Superior temporal gyrus (tissue), 1 donor: ENCODE data around the gene HOXC9.
"Not testable (repeated sequence)": the region's sequence is repeated elsewhere in the genome, so short reads cannot be mapped to it uniquely, and the experiment has no call there.

Experiments
- DNase-seq: peaks from one replicate; pipeline ENCODE4 v3.0.0-alpha.2; 2016; ENCODE audit errors: extremely low spot score

The HOXC9 gene

DNA sequence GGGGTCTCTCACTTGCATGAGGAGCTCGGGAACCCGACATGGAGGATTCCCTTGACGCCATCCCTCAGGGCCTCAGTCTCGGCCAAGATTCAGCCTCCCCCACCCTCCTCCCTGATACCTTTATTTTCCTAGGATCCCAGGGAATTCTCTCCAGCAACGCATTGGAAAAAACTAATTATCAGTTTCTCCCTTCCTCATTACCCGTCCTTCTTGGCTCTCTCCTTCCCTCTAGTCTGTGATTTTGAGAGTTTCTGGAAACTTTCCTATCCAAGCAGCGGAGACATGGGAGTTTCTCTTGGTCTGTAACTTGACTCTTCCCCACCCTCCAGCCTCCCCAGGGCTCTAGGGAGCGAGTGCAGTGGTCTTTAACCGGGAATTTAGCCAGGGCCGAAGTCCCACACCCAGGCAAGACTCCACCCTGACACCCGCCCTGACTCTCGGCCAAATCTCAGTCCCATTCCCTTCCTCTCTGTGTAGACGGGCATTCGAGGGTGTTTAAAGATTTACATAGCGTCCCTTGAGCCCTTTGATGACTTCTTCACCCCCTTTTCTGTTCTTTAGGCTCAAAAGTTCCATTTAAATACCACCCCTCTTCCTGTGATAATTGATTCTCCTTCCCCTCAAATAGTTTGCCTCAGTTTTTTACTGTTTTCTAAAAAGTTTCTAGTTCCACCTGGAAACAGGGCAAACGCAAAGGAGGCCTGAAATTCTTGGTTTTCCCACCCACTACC, 39.6 kb downstream of the HOXC9 start:
- DNase-seq, result no peak

DNA sequence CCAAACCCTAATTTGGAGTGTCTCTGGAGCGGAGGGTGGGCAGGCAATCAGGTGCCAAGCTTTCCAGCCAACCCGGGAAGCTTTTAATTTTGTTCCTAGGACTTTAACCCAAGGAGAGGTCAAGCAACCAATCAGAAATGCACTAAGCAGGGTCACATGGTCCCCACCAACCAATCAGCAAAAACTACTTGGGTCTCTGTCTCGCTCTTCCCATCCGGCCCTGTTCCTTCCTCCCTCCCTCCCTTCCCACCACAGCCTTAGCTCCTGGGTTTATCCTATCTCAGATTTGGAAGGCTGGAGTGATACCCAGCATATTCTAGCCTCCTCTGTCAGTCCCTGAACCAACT, 40.2 kb downstream of the HOXC9 start:
- DNase-seq, result no peak

DNA sequence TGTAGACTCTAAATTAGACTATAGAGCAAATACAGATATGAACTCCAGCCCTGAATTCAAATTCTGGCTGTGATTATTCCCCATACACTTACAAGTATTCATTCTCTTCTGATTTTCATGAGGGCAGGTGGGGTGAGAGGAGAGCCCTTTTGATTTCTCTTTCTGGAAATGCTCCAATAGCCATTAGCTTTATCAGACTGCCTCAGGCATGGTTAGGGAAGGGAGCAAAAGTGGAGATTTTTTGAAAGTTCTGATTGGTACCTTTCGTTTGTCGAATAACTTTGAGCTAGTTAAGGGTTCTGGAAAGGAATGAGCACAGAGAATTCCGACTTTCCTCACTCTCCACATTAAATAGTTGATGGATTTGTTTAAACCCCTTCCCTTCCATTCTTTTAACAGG, 40.7 kb downstream of the HOXC9 start:
- no peak for DNase-seq

DNA sequence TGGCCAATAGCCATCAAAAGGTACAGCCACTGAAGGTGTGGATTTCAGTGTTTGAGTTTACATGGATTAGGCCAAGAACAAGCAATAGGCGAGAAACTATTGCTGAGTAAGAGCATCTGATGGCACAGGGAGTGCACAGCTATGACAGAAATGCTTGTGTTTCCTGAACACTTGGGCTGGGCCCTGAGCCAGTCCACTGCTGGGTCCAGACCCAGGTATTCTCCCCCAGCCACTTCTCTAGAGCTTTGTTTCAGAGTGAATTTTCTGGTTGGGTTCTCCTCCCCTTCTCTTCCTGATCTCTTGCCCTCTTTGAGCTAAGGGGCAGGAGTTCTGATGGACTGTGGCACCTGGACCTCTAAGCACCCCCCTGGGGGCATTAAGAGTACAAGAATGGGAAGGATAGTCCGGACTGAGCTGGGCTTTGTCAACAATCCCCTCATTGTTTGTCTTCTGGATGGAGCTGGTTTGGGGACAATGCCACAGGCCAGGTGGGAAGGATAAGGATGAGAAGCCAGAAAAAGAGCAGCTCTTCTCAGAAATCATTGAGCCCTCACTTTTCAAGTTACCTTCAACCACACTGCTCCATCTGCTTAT, 41.2 kb downstream of the HOXC9 start:
- no peak for DNase-seq

DNA sequence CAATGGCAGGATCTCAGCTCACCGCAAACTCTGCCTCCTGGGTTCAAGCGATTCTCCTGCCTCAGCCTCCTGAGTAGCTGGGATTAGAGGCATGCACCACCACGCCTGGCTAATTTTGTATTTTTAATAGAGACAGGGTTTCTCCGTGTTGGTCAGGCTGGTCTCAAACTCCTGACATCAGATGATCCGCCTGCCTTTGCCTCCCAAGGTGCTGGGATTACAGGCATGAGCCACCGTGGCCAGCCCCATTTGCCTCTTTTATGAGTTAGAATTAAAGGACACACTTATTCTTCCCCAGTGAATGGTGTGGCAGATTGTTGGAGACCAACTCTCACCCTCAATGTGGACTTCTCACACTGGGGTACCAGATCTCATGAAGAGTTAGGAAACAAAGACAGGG, 42.1 kb downstream of the HOXC9 start:
- DNase-seq, result not testable (repeated sequence)

DNA sequence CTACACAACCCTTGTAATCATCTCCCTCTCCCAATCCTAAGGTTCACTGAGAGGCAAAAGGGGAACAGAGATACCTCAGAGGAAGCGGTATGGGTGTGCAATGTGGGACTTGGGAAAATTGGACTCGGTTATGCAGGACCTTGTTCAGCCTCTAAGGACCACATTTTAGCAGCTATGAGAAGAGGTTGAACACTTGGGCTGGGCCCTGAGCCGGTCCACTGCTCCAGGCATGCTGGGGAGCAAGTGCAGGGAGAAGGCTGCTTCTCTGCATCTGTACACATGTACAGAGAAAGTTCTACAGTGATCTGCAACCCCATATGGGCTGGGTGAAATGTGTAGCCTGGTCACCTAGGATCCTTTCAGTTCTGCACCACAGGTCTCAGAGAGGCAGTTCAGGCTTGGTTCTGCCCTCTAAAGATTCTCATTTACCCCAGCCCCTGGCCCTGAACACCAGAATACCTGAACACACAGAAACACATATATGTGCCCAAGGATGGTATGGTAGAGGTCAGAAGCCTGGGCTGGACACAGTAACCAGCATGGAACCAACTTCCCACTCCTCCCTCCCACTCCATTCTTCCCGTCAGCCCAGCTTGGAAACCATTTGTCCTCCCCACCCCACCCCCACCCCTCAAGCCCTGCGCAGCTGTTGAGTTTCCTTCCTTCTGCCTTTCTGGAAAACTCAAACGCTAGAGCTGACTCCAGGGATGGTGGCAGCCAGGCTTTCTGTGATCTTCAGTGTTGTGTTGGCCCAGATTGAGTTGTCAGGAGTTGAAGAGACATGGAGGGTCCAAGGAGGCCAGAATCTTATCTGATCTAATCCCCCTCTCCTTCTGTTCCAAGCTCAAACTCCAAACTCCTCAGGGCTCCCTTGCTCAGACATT, 43.3 kb downstream of the HOXC9 start:
- no peak for DNase-seq

DNA sequence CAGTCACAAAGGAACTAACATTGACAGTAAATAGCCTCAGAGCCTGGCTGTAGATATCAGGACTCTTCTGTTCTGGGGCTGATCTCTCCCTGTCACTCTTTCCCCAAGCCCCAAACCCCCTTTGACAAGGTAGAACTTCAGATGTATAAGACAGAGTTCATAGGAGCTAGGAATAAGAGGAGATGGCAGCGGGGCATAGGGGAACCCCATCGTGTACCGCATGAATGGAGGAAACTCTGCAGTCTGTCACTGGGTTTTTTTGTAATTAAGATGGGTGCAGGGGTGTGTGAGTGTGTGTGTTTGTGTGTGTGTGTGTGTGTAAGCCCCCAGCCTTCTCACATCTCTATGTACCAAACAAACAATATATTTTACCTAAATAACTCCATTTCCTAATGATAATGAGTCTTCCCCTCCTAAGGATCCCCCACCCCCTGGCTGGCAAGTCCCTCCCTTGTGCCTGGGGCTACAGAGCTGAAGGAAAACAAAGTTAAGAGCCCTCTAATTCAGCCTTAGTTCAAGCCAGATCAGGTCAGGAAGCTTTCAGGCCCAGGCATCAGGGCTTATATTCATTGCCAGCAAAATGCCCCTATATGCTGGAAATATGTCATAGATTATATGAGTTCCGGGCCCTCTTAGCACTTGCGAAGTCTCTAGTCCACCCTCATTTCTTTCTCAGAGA, 44.6 kb downstream of the HOXC9 start:
- no peak for DNase-seq

- DNase-seq, result no peak
These were observed 45.4 kb downstream of the HOXC9 start for GRCh38 chr12:54045401-54045800.

DNA sequence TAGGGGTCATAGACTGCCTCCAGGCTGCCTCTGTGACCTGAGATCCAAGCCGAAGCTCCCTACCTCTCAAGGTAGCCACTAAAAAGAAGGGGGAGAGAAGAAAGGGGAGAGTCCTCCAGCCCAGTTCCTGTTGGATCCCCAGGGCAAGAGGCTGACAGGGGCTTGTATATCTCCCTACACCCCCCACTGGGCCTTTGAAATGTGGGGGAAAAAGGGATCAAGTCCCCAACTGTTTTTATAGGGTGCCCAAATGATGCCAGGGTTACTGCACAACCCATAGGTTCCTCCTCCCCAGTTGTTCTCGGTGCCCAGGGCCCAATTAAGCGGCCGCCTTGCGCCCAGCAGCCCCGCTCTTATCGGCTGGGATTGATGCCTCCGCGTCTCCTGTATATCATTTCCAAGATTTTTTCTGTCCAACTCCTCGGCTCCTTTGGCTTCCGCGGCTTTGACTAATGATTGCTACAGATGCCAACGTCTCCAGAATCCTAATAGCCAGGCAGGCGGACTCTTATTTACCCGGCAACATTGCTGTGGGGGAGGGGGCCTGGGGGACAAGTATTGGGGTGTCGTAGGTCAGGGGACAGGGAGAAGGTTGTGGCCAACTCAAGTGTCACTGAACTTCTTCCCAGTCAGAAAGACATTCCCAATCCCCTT, 46.0 kb downstream of the HOXC9 start:
- DNase-seq, result no peak

GRCh38 chr12:54046809-54047159, 46.8 kb downstream of the HOXC9 start:
- no peak for DNase-seq

DNA sequence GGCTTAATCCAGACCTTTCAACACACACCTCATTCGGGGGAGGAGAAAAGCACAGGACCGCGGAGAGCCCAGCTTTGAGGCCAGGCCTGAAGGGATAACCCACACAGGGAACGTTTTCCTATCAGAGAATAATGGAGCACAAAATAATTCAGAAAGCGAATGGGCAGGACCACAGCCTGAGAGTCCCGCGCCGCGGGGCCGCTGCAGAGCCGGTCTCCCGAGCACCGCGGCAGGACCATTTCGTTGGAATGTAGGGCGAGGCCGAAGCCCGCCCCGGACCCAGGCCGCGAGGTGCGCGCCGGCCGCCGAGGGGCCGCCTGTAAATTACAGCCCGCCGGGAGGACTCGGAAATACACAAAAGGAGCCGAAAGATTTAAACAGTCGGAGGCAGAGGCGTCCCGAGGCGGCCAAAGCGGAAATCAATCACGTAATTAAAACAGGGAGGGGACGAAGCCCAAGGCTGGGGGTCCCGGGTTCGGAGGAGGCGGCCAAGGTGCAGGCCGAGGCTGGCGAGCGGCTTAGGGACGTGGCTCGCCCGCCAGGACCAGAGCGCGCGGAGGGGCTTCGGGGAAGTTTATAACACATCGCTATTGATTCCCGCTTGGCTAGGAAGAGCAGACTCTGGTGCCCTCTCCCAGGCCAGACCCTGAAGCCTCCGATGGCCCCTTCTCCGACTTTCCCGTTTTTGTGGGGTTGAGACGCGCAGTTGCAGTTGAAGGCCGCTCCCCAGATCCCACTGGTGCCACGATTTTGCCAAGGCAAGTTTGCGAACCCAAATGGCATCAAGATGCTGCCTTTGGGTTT, 47.4 kb downstream of the HOXC9 start:
- no peak for DNase-seq

DNA sequence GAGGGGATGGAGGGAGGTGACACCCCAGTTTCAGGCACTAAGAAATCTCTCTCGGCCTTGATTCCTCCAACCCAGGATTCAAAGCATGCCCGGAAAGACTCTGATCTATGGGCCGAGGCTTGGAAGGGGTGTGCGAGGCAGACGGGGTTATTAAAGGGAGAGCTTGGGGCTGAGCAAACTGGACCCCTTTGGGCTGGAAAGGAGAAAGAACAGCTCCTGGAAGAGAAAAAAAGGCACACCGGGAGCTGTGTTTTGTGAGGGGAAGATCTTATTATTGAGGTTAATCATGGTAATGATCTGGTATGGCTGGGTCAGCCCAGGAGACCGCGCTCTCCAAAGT, 48.0 kb downstream of the HOXC9 start:
- DNase-seq, result no peak

DNA sequence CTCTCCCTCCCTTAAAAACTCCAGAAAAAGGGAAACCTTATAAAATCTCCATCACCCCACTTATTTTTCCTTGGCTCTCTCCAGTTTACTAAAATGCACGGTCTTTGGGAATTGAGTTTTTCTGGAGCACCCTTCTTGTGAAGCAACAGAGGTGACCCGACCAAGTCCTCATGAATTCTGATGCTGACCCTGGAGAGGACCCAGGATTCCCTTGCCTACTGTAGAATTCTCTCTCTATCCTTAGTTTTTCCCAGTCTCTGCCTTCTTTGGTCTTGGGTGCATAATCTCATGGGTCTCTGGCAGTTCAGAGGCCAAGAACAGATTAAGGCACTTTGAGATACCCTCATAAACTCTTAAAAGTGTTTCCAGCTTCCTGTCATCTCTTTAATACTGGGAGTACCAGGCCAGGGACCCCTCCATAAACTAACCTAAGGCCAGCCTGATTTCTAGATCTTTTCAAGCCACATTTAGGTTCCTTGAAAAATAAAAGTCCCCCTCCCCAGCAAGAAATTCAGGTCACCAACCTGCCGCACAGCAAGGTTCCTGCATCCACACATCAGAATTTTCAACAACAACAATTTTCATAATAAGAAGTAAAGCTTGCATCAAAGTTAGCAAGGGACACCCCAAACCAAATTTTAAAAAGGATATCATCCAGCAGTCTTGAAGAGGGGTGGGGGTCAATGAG, 48.6 kb downstream of the HOXC9 start:
- DNase-seq, result no peak

DNA sequence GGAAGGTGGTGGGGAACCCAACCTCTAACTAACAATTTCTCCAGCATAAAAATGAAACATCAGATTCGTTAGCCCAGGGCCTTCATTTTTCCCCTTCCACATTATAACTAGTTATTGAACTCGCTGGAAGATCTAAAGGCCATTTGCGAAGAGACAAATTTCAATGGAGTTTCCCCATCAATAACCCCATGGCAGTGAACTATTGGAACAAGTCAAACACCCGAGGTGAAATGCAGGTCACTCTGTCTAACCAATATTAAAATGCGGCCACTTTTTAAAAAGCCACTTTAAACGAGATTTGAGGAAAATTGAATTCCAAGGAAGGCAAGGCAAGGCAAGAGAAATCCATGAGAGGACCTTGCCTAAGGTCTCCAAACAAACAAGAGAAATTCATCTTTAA, 49.1 kb downstream of the HOXC9 start:
- DNase-seq, result no peak

DNA sequence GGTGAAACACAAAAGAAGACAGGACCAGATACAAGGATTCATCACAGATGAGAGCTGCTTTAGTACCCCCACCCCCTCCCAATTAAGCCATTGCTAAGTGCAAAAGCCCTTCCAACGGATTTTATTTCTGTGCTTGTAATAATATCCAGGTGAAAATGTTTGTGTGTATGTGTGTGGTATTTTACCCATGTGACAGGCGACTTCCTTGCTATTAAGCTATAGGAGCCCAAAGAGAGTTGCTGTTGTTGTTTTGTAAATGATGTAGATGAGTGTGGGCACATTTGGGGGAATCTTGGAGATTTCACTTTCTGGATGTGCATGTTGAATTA, 50.5 kb downstream of the HOXC9 start:
- DNase-seq, result no peak

GRCh38 chr12:54051026-54051842, 51.3 kb downstream of the HOXC9 start:
- no peak for DNase-seq

DNA sequence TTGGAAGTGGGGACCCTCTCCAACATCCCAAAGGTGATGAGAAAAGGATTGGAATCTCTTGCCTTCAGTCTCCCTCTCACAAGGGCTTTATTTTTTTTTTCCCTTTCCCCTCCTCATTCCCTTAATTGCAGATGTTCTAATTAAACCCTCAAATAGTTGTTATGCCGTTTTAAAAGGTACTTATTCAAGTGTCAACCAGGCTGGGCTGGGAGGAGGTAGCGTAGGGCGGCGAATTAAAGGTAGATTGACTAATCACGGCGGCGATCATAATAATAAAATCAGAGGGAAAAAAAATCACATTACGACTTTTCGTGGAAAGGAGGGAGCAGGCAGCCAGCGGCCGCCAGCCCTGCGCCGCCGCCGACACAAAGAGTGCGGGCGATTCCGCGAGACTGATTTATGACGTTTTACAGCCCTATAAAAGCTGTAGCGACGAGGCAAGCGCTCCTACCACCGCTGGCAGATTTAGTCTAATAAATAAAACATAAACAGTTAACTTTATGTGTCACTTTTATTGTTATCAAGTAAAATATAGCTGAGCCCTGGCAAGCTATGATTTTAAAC, 52.0 kb downstream of the HOXC9 start:
- no peak for DNase-seq

DNA sequence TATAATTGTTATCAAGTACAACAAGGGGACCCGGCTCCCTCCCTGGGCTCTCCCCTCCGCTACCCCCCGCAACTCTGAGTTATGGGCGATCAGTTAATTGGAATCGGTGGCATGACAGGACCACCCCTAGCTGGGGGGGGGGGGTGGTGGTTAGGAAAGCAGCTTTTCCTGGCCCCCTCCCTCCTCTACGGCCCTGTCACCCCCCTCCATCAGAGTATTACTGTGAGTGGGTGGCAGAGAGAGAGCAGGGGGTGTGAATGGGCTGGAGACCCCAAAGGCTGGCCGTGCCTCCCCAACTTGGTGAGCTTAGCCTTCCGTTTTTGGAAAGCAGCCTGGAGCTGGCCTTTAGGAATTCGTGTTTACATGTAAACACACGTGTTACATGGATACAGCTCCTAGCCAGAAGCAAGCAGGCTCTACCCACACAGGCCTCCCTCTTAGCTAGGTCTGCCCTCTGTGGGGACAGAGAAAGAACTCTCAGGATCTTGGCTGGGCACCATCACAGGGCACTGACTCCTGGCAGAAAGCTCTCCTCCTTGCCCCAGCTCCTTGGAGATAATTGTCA, 52.6 kb downstream of the HOXC9 start:
- no peak for DNase-seq
